HepG2 (cell line): ENCODE measurements around the gene HELZ2. TPM values are rescaled to one million over a fixed set of nuclear protein-coding genes. Genes with fewer than 3 reads are reported as not detected.

Experiments used
- ARNTL ChIP-seq: sonication (generic); formaldehyde crosslinking; IDR thresholded peaks from 2 replicates; pipeline ENCODE4 v1.4.0; 2020; ENCODE audit warnings: mild to moderate bottlenecking, missing genetic modification reagents
- CREB1 ChIP-seq, 2 experiments: fragments of 450-650 bp in 1 of 2; IDR thresholded peaks; 2 replicates each; pipeline ENCODE4 v1.6.1; 2016 to 2017; ENCODE audit warnings: control low read depth in 1 of 2, mild to moderate bottlenecking in 1 of 2, missing compliant biosample characterization in 1 of 2, missing genetic modification characterization in 1 of 2
- DMAP1 ChIP-seq: IDR thresholded peaks from 2 replicates; pipeline ENCODE4 v1.6.1; 2016
- DNMT3B ChIP-seq: conservative IDR thresholded peaks from 2 replicates; pipeline ENCODE4 v1.6.1; 2016; ENCODE audit warnings: missing biosample characterization, control low read depth
- GATAD2A ChIP-seq: IDR thresholded peaks from 2 replicates; pipeline ENCODE4 v1.6.1; 2016
- HMG20B ChIP-seq: conservative IDR thresholded peaks from 2 replicates; pipeline ENCODE4 v1.6.1; 2016; ENCODE audit warnings: missing genetic modification reagents, missing compliant biosample characterization
- IRX3 ChIP-seq: sonication (generic); formaldehyde crosslinking; IDR thresholded peaks from 2 replicates; pipeline ENCODE4 v1.8.1; 2023; ENCODE audit warnings: mild to moderate bottlenecking, low read depth, missing genetic modification reagents, borderline replicate concordance
- KDM1A ChIP-seq: IDR thresholded peaks from 2 replicates; pipeline ENCODE4 v1.6.1; 2016; ENCODE audit warnings: missing compliant biosample characterization
- KDM2A ChIP-seq: sonication (generic); formaldehyde crosslinking; IDR thresholded peaks from 2 replicates; pipeline ENCODE4 v1.4.0; 2020; ENCODE audit warnings: low read depth, missing genetic modification reagents, borderline replicate concordance
- LCORL ChIP-seq, 2 experiments: fragments of 450-650 bp in 1 of 2; sonication (generic) in 1 of 2; formaldehyde crosslinking in 1 of 2; IDR thresholded peaks; 2 replicates each; pipeline versions ENCODE4 v1.5.0 to v1.6.1; 2017 to 2020; ENCODE audit warnings: antibody characterized with exemption in 1 of 2, missing genetic modification reagents in 1 of 2
- MBNL3 ChIP-seq: fragments of 250-450 bp; sonication (Bioruptor Pico); conservative IDR thresholded peaks from 2 replicates; pipeline ENCODE4 v1.8.0; 2022; ENCODE audit warnings: mild to moderate bottlenecking, inconsistent platforms
- NFE2L2 ChIP-seq: fragments of 150-350 bp; IDR thresholded peaks from 2 replicates; pipeline ENCODE4 v1.6.1; 2014; ENCODE audit warnings: low read length
- PHF5A ChIP-seq: IDR thresholded peaks from one replicate; pipeline ENCODE4 v1.6.1; 2018; ENCODE audit warnings: low read depth, missing genetic modification reagents; ENCODE audit not compliant: unreplicated experiment
- RARA ChIP-seq: IDR thresholded peaks from 2 replicates; pipeline ENCODE4 v1.6.1; 2016; ENCODE audit warnings: missing genetic modification reagents, missing compliant biosample characterization
- RFX3 ChIP-seq: IDR thresholded peaks from 2 replicates; pipeline ENCODE4 v1.6.1; 2016; ENCODE audit warnings: missing biosample characterization, missing genetic modification reagents
- SP5 ChIP-seq: IDR thresholded peaks from 2 replicates; pipeline ENCODE4 v1.6.1; 2016; ENCODE audit warnings: low read depth, borderline replicate concordance
- SSRP1 ChIP-seq: IDR thresholded peaks from 2 replicates; pipeline ENCODE4 v1.6.1; 2016; ENCODE audit warnings: control low read depth
- THAP11 ChIP-seq: IDR thresholded peaks from 2 replicates; pipeline ENCODE4 v1.6.1; 2016; ENCODE audit warnings: missing biosample characterization, missing genetic modification reagents
- ZNF160 ChIP-seq: sonication (generic); formaldehyde crosslinking; IDR thresholded peaks from 2 replicates; pipeline ENCODE4 v1.8.0; 2022; ENCODE audit warnings: mild to moderate bottlenecking, inconsistent platforms, missing genetic modification reagents
- ZNF30 ChIP-seq: sonication (generic); formaldehyde crosslinking; IDR thresholded peaks from 2 replicates; pipeline ENCODE4 v1.5.0; 2020; ENCODE audit warnings: mild to moderate bottlenecking, missing genetic modification reagents
- ZNF350 ChIP-seq: sonication (generic); formaldehyde crosslinking; IDR thresholded peaks from 2 replicates; pipeline ENCODE4 v1.4.0; 2020; ENCODE audit warnings: mild to moderate bottlenecking, low read depth, missing genetic modification reagents, borderline replicate concordance
- ZNF557 ChIP-seq: sonication (generic); formaldehyde crosslinking; IDR thresholded peaks from 2 replicates; pipeline ENCODE4 v1.4.0; 2020; ENCODE audit warnings: missing genetic modification reagents
- ZNF768 ChIP-seq: sonication (generic); formaldehyde crosslinking; IDR thresholded peaks from 2 replicates; pipeline ENCODE4 v1.4.0; 2020; ENCODE audit warnings: missing genetic modification reagents
- polyA plus RNA-seq, 8 experiments: library from polyadenylated mRNA; depleted of rRNA in 3 of 8; stranded (reverse) in 7 of 8; unstranded in 1 of 8; fragments of >200 nt; fragmentation: Illumina TruSeq in 4 of 8; extraction: Trizol in 4 of 8; gene quantifications; 2 replicates each; pipeline versions ENCODE4 v1.2.1 to v1.2.3, GENCODE V29; 2011 to 2016; ENCODE audit warnings: low read depth in 4 of 8, missing spikeins in 1 of 8, mixed read lengths in 1 of 8; ENCODE audit not compliant: insufficient read depth in 1 of 8
- total RNA-seq, 5 experiments: library from RNA; depleted of rRNA; stranded (reverse); fragments of >200 nt; fragmentation: Illumina TruSeq; extraction: Trizol; gene quantifications; 2 replicates each; pipeline ENCODE4 v1.2.3, GENCODE V29; 2016; ENCODE audit warnings: low read depth in 1 of 5
- TF ChIP-seq, protein P1 (sequence below): IDR thresholded peaks from 2 replicates; pipeline ENCODE4 v1.6.1; 2018; ENCODE audit warnings: missing genetic modification reagents
- TF ChIP-seq, protein P2 (sequence below): sonication (generic); formaldehyde crosslinking; IDR thresholded peaks from 2 replicates; pipeline ENCODE4 v1.4.0; 2020; ENCODE audit warnings: missing genetic modification reagents, mild to moderate bottlenecking, borderline replicate concordance
- TF ChIP-seq, protein P3 (sequence below): sonication (generic); formaldehyde crosslinking; IDR thresholded peaks from 2 replicates; pipeline ENCODE4 v1.4.0; 2020; ENCODE audit warnings: mild to moderate bottlenecking, low read depth, missing genetic modification reagents

HELZ2 gene
- total and polyA plus RNA-seq, 2 of the 13 experiments (the other 11 are each of a cell fraction or from before 2014, with no cell fraction given): 9.6 to 10.1 TPM

DNA sequence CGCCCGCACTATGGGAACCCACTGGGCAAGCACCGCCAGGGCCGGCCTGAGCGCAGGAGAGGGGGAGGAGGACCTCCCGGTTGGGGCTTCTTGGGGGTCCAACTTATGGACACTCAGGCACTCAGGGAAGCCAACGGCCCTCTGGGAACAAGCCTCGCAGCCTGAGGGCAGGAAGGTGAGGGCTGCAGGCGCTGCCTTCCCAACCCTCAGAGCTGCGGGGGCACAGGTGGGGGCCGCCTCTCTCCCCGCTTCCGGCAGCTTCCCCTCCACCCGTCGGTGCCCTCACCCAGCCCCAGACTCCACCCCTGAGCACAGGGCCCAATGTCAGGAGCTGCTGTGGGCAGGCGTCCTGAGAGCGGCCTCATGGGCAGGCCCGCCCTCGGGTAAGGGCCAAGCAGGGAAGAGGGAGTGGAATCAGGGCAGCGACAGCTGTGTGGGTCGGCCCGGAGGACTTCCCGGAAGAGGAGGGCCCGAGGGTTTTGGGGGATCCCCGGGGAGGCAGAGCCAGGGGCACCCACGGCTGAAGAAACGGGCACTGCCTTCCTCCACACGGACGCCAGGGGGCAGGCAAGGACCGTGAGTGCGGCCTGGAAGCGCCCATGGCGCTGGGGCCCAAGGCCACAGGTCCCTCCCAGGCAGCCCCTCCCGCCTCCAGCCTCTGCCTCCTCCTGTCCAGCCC lies 36.4 kb downstream of the HELZ2 start (continued):
- TF ChIP-seq, protein P1, sequence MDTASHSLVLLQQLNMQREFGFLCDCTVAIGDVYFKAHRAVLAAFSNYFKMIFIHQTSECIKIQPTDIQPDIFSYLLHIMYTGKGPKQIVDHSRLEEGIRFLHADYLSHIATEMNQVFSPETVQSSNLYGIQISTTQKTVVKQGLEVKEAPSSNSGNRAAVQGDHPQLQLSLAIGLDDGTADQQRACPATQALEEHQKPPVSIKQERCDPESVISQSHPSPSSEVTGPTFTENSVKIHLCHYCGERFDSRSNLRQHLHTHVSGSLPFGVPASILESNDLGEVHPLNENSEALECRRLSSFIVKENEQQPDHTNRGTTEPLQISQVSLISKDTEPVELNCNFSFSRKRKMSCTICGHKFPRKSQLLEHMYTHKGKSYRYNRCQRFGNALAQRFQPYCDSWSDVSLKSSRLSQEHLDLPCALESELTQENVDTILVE (CRISPR knock-in tag): peak; percentile 90
- TF ChIP-seq ZNF160 (CRISPR knock-in tag) (0 out of 2 replicates have a peak, but pooled peaks have one; percentile 44), ZNF768 (peak; percentile 79), ZNF557 (no peak), RARA (CRISPR knock-in tag) (peak; percentile 35; the same call in 1 of the 2 replicates), MBNL3 (CRISPR knock-in tag) (no peak), RFX3 (CRISPR knock-in tag) (0 out of 2 replicates have a peak, but pooled peaks have one; percentile 12), KDM1A (CRISPR knock-in tag) (0 out of 2 replicates have a peak, but pooled peaks have one; percentile 23), SSRP1 (CRISPR knock-in tag) (peak; percentile 25; the same call in 1 of the 2 replicates), KDM2A (CRISPR knock-in tag) (peak; percentile 97), DNMT3B (CRISPR knock-in tag) (no peak; the same call in 1 of the 2 replicates), SP5 (CRISPR knock-in tag) (peak; percentile 71; the same call in 1 of the 2 replicates), THAP11 (CRISPR knock-in tag) (peak; percentile 90), DMAP1 (CRISPR knock-in tag) (0 out of 2 replicates have a peak, but pooled peaks have one; percentile 75), PHF5A (CRISPR knock-in tag) (peak; percentile 65), ARNTL (CRISPR knock-in tag) (peak; percentile 64; the same call in 1 of the 2 replicates), HMG20B (CRISPR knock-in tag) (0 out of 2 replicates have a peak, but pooled peaks have one; percentile 10), CREB1 (IDR thresholded peaks at IDR 0.05) (no peak), CREB1 (CRISPR knock-in tag; IDR thresholded peaks at IDR 0.05) (no peak), NFE2L2 (no peak), IRX3 (CRISPR knock-in tag) (no peak; the same call in 1 of the 2 replicates), GATAD2A (CRISPR knock-in tag) (peak; percentile 94), ZNF30 (CRISPR knock-in tag) (no peak), ZNF350 (CRISPR knock-in tag) (peak; percentile 96), LCORL (IDR thresholded peaks at IDR 0.05) (peak; percentile 40; the same call in 1 of the 2 replicates), LCORL (CRISPR knock-in tag; IDR thresholded peaks at IDR 0.05) (peak; percentile 98)
- TF ChIP-seq, protein P2, sequence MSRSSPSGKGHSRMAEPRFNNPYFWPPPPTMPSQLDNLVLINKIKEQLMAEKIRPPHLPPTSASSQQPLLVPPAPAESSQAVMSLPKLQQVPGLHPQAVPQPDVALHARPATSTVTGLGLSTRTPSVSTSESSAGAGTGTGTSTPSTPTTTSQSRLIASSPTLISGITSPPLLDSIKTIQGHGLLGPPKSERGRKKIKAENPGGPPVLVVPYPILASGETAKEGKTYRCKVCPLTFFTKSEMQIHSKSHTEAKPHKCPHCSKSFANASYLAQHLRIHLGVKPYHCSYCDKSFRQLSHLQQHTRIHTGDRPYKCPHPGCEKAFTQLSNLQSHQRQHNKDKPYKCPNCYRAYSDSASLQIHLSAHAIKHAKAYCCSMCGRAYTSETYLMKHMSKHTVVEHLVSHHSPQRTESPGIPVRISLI (CRISPR knock-in tag): peak; percentile 51; the same call in 1 of the 2 replicates
- TF ChIP-seq, protein P3, sequence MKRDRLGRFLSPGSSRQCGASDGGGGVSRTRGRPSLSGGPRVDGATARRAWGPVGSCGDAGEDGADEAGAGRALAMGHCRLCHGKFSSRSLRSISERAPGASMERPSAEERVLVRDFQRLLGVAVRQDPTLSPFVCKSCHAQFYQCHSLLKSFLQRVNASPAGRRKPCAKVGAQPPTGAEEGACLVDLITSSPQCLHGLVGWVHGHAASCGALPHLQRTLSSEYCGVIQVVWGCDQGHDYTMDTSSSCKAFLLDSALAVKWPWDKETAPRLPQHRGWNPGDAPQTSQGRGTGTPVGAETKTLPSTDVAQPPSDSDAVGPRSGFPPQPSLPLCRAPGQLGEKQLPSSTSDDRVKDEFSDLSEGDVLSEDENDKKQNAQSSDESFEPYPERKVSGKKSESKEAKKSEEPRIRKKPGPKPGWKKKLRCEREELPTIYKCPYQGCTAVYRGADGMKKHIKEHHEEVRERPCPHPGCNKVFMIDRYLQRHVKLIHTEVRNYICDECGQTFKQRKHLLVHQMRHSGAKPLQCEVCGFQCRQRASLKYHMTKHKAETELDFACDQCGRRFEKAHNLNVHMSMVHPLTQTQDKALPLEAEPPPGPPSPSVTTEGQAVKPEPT (CRISPR knock-in tag): peak; percentile 95
